ENCODE measurements around the gene PKP4.
"Not testable (repeated sequence)": the region's sequence is repeated elsewhere in the genome, so short reads cannot be mapped to it uniquely, and the experiment has no call there.

Gene PKP4

GRCh38 chr2:158693476-158693875, 236.7 kb downstream of the PKP4 start:
- Histone ChIP-seq H3K36me3 (no peaks in the 10 kb centered on the region), H3K27ac (no peak overlapping the region), H3K4me3 (ENCODE audit: low read depth, low read length) (no peak overlapping the region), H3K27me3 (ENCODE audit: insufficient read depth, low read depth, severe bottlenecking) (no peaks in the 10 kb centered on the region), H3K9me3 (ENCODE audit: severe bottlenecking) (no peaks in the 10 kb centered on the region)
- TF ChIP-seq, protein P1, sequence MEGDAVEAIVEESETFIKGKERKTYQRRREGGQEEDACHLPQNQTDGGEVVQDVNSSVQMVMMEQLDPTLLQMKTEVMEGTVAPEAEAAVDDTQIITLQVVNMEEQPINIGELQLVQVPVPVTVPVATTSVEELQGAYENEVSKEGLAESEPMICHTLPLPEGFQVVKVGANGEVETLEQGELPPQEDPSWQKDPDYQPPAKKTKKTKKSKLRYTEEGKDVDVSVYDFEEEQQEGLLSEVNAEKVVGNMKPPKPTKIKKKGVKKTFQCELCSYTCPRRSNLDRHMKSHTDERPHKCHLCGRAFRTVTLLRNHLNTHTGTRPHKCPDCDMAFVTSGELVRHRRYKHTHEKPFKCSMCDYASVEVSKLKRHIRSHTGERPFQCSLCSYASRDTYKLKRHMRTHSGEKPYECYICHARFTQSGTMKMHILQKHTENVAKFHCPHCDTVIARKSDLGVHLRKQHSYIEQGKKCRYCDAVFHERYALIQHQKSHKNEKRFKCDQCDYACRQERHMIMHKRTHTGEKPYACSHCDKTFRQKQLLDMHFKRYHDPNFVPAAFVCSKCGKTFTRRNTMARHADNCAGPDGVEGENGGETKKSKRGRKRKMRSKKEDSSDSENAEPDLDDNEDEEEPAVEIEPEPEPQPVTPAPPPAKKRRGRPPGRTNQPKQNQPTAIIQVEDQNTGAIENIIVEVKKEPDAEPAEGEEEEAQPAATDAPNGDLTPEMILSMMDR (IDR thresholded peaks at IDR 0.05; ENCODE audit: low read depth, low read length): no peak
- no peak for DNase-seq

- Histone ChIP-seq H3K9me3 (ENCODE audit: severe bottlenecking) (no peaks in the 10 kb centered on the region), H3K4me3 (ENCODE audit: low read depth, low read length) (no peak overlapping the region), H3K27me3 (ENCODE audit: insufficient read depth, low read depth, severe bottlenecking) (no peaks in the 10 kb centered on the region), H3K27ac (no peak overlapping the region), H3K36me3 (no peaks in the 10 kb centered on the region)
- TF ChIP-seq, protein P1 (IDR thresholded peaks at IDR 0.05; ENCODE audit: low read depth, low read length): no peak
- DNase-seq: no peak
These were observed 238.6 kb downstream of the PKP4 start for GRCh38 chr2:158695305-158695704.

DNA sequence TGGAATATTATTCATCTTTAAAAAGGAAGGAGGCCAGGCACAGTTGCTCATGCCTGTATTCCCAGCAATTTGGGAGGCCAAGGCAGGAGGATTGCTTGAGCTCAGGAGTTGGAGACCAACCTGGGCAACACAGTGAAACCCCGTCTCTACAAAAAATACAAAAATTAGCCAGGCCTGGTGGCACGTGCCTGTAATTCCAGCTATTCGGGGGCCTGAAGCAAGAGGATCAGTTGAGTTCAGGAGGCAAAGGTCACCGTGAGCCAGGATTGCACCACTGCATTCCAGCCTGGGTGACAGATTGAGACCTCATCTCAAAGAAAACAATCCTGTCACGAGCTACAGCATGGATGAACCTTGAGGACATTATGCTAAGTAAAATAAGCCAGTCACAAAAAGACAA, 239.0 kb downstream of the PKP4 start:
- H3K27me3 ChIP-seq (ENCODE audit: insufficient read depth, low read depth, severe bottlenecking); H3K36me3 ChIP-seq; H3K4me3 ChIP-seq (ENCODE audit: low read depth, low read length); H3K27ac ChIP-seq; DNase-seq; H3K9me3 ChIP-seq (ENCODE audit: severe bottlenecking): not testable (repeated sequence)

DNA sequence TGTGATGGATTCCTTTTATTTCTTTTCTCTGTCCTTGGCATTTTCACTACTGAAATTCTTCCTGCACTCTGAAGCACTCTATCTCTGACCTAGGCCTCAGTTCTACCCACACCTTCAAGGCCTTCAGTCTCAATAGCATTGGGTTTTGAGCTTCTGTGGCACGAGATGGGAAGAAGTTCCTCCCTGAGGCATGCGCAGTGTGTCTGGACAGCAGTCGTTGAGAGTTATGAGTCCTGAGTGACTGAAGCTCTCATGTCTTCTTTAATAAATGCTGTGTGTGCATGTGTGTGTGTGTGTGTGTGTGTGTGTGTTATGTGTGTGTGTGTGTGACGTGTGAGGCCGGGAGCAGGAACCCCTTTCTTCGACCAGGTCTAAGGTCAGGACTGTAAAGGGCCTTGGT, 242.6 kb downstream of the PKP4 start:
- H3K27me3 ChIP-seq (ENCODE audit: insufficient read depth, low read depth, severe bottlenecking): no peaks in the 10 kb centered on the region
- no peak overlapping the region for H3K4me3 ChIP-seq (ENCODE audit: low read depth, low read length)
- TF ChIP-seq, protein P1 (IDR thresholded peaks at IDR 0.05; ENCODE audit: low read depth, low read length): no peak
- no peaks in the 10 kb centered on the region for H3K36me3 ChIP-seq
- H3K9me3 ChIP-seq (ENCODE audit: severe bottlenecking): no peaks in the 10 kb centered on the region
- DNase-seq: no peak
- no peak overlapping the region for H3K27ac ChIP-seq

GRCh38 chr2:158701101-158701500, 244.3 kb downstream of the PKP4 start:
- no peaks in the 10 kb centered on the region for H3K36me3 ChIP-seq

GRCh38 chr2:158702740-158703139, 246.0 kb downstream of the PKP4 start:
- peaks cover 6% of the 10 kb centered on the region for H3K9me3 ChIP-seq (ENCODE audit: severe bottlenecking)
- TF ChIP-seq, protein P1 (IDR thresholded peaks at IDR 0.05; ENCODE audit: low read depth, low read length): no peak
- no peak overlapping the region for H3K4me3 ChIP-seq (ENCODE audit: low read depth, low read length)
- H3K27ac ChIP-seq: no peak overlapping the region
- no peaks in the 10 kb centered on the region for H3K27me3 ChIP-seq (ENCODE audit: insufficient read depth, low read depth, severe bottlenecking)
- DNase-seq: no peak
- H3K36me3 ChIP-seq: no peaks in the 10 kb centered on the region

More at GRCh38 chr2:158701101-158701500, 244.3 kb downstream of the PKP4 start:
- TF ChIP-seq, protein P1 (IDR thresholded peaks at IDR 0.05; ENCODE audit: low read depth, low read length): no peak
- Histone ChIP-seq H3K4me3 (ENCODE audit: low read depth, low read length) (no peak overlapping the region), H3K9me3 (ENCODE audit: severe bottlenecking) (peaks cover 6% of the 10 kb centered on the region), H3K27ac (peak overlapping the region; percentile 36), H3K27me3 (ENCODE audit: insufficient read depth, low read depth, severe bottlenecking) (no peaks in the 10 kb centered on the region)
- no peak for DNase-seq

DNA sequence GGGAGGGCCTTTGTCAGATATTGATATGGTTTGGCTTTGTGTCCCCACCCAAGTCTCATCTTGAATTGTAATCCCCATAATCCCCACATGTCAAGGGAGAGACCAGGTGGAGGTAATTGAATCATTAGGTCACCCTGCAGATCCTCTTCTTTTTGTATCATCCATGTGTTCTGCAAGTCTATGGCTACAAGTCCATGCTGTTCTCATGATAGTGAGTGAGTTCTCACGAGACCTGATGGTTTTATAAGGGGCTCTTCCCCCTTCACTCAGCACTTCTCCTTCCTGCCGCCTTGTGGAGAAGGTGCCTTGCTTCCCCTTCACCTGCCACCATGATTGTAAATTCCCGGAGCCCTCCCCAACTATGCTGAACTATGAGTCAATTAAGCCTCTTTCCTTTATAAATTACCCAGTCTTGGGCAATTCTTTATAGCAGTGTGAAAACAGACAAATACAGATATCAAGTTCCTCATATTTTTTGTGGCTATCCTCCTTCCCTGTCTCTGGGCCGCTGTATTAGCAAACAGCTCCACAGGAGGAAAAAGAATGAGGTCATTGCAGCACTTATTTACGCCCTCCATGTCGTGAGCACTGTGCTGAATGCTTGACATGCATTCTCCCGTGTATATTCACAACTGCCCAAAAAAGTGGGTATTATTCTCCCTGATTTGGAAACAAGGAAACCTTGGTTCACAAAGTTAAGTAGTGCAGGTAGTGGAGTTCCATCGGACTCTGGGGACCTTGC, 248.1 kb downstream of the PKP4 start:
- not testable (repeated sequence) for H3K4me3 ChIP-seq (ENCODE audit: low read depth, low read length); H3K9me3 ChIP-seq (ENCODE audit: severe bottlenecking); H3K27ac ChIP-seq; H3K36me3 ChIP-seq; DNase-seq; H3K27me3 ChIP-seq (ENCODE audit: insufficient read depth, low read depth, severe bottlenecking)

Data from WERI-Rb-1 (cell line).